ELF-1 (cell line): ENCODE measurements around the gene ANGPTL8.

Source experiments
- DNase-seq: peaks from one replicate; pipeline ENCODE4 v3.0.0-alpha.2; 2016; ENCODE audit warnings: low read depth, low spot score

The ANGPTL8 gene

GRCh38 chr19:11236324-11237301, 2.8 kb upstream of the ANGPTL8 start:
- DNase-seq: no peak

GRCh38 chr19:11237321-11237720, 2.1 kb upstream of the ANGPTL8 start:
- DNase-seq: no peak

GRCh38 chr19:11238041-11238440, 1.4 kb upstream of the ANGPTL8 start:
- DNase-seq: no peak

DNA sequence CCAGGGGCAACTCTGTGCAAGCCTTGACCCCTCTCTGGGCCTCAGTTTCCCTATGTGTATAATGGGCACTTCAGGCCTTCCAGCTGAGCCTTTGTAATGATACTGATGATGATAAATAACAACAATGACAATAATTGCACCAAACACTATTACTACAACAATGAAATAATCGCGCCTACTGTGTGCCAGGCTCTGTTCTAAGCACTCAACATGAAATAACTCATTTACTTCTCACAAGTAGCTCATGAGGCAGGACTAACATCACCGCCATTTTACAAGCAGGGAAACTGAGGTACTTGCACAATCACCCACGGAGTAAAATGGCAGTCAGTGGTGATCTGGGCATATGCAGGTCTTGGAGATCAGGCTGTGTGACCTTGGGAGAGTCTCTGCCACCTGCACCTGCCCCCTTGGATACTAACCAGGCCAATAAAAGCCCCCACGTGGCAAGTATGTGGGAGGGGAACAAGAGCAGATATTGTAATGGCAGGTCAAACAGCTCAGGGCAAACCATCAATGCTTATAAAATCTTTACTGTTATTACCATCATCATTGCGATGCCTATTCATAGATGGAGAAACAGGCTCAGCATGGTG, 540 bp upstream of the ANGPTL8 start:
- no peak for DNase-seq

DNA sequence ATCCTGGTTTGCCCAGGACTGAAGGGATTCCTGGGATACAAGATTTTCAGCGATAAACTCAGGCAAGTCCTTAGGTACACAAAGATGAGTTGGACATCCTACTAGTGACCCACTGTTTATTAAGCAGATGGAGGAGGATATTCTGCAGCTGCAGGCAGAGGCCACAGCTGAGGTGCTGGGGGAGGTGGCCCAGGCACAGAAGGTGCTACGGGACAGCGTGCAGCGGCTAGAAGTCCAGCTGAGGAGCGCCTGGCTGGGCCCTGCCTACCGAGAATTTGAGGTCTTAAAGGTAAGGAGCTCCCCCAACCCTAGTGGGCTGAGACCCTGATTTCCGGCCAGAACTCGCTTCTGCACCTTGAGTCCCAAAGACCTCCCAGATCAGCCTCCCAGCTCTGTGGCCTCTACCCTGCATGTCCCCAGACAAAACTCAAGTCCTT, 607 bp downstream of the ANGPTL8 start:
- no peak for DNase-seq

GRCh38 chr19:11242025-11242424, 2.6 kb downstream of the ANGPTL8 start:
- DNase-seq: no peak

- DNase-seq: peak; percentile 87
These were observed 3.7 kb downstream of the ANGPTL8 start for GRCh38 chr19:11242864-11243797.

DNA sequence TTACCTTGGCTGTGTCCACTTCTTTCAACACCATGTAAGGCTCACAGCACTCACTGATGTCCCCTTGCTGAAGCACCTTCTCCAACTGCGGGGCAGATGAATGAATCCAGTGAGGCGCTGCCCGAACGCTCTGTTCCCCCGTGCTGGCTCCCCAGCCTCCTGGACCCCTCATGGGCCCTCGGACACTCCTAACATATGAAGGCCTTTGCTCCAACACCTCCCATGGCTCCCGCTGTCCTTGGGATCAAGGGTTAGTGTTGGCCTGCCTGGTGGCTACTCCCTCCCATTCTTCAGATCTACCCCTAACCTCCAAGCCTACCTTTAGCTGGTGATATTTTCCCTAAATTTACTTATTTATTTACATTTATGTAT, 4.4 kb downstream of the ANGPTL8 start:
- DNase-seq: no peak

DNA sequence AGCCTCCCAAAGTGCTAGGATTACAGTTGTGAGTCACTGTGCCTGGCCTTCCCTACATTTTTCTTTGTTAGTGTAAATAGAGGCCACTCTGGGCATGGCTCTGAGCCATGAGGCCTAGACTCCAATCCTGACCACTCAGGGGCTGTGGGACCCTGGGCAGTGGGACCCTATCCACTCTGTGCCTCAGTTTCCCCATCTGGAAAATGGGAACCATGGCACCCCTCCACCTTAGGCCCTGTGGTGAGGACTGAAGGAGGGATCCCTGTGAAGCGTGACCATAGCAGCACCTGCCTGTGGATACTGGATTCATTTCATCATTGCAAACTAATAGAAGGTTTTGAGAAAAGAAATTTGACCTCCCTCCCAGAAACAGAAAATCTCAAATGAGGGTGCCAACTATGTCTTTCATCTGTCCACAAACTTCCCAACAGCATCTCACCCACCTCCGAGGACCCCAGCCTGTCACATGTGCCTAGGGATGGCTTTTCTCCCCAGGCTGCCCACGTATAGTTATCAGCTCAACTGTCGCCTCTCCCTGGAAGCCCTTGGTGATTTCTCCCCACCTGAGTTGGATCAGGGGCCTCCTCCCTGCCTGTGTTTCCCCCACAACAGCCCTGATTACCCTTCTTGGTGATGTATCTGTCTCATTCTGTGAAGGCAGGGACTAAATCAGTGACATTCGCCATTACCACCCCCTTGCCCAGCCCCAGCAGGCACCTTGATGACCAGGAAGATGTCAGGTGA, 5.6 kb downstream of the ANGPTL8 start:
- DNase-seq: no peak

DNA sequence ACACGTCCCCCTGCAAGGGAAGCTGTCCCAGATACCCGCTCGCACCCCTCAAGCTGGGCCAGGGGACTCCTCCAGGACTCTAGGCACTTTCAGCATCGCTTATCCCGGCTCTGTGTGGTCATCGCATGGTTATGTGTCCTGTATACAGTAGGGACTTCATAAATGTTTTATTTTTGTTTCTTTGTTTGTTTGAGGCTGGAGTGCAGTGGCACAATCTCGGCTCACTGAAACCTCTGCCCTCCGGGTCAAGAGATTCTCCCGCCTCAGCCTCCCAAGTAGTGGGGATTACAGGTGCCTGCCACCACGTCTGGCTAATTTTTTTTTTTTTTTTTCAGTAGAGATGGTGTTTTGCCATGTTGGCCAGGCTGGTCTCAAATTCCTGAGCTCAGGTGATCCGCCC, 7.5 kb downstream of the ANGPTL8 start:
- no peak for DNase-seq

GRCh38 chr19:11247391-11247790, 8.0 kb downstream of the ANGPTL8 start:
- DNase-seq: no peak

- DNase-seq: no peak
These were observed 8.5 kb downstream of the ANGPTL8 start for GRCh38 chr19:11247934-11248333.

GRCh38 chr19:11248852-11249251, 9.4 kb downstream of the ANGPTL8 start:
- no peak for DNase-seq

DNA sequence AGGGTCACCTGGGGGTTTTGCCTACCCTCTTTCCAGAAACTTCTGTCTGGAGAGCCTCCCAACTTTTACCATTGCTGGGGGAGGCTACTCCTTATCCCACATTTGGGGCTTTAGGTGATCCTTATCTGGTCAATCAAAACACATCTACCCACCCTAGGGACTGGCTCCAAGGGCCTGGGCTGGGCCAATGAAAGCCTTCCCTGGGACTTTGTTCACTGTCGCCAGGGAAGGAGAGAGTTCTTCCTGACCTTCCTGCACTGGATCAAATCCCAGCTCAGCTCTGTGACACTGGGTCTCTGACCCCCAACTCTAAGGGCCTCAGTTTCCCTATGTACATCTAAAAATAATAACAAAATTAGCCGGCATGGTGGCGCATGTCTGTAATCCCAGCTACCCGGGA, 11.8 kb downstream of the ANGPTL8 start:
- DNase-seq: no peak

DNA sequence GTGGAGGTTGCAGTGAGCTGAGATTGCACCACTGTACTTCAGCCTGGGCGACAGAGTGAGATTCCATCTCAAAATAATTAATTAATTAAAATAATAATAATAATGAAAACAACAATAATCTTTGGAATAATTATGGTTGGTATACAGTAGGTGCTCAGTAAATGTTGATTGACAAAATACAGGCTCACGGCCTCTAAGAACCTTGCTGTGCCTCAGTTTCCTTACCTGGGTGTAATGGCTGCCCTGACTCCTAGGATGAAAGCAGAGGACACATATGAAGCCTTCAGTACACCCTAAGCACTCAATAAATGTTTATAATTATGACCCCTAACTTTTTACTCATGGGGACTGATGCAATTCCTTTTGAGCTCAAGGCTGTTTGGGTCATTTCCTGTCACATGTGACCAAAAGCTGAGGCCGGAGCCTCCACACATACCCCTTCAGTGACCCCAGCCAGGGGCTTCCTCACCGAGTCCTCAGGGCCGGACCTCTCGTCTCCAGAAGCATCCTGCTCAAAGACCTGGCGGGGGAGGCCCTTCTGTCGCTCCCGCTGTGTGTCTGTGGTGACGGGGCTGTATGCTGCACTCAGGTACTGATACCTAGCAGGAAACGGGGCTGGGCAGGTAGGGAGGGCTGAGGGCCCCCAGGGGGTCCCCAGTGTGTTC, 12.4 kb downstream of the ANGPTL8 start:
- no peak for DNase-seq

DNA sequence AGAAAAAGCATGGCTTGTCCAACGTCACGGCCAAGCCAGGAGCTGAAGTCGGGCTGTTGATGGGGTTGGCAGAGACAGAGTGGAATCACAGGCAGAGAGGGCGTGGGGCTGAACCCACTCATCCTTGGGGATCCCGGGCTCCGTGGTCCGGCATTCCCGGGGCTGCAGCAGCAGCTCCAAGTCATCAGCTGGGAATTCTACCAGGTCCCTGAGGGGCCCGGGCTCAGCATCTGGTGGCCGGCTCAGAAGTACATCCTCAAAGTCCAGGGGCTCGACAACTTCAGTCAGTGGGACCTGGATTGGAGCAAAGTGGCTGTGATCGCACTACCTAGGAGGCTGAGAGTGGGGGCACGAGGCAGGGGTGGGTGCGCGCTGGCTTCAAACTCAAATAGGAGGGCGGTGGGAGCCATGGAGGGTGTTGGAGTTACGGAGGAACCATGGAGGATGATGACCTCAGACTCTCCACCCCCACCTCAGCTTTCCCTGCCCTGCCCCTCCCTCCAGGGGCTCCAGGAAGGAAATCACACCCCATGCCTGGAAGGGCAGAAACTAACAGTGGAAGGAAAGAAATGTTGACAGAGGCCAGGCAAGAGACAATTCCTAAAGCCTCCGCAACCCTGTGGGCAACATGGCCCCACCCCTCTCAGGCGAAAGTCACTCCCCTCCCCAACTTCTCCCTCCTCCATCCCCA, 13.4 kb downstream of the ANGPTL8 start:
- DNase-seq: no peak

GRCh38 chr19:11254666-11255065, 15.2 kb downstream of the ANGPTL8 start:
- DNase-seq: no peak

DNA sequence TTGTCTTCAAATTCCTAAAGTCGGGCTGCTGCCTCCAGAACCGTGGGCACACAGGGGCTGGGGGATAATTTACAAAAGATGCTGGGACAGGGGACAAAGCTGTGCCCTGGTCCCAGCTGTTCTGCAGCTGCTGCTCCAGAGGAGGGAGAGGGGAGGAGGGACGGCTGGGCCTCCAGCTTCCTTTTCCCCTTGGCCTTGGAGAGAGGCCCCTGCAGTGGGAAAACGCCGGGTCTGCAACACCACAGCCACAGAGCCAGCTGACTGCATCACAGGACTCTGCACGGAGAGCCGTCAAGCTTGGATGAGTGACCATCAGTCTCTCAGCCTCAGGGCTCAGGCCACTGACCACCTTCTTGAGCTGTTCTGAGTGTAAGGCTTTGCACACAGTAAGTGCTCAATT, 16.8 kb downstream of the ANGPTL8 start:
- no peak for DNase-seq

DNA sequence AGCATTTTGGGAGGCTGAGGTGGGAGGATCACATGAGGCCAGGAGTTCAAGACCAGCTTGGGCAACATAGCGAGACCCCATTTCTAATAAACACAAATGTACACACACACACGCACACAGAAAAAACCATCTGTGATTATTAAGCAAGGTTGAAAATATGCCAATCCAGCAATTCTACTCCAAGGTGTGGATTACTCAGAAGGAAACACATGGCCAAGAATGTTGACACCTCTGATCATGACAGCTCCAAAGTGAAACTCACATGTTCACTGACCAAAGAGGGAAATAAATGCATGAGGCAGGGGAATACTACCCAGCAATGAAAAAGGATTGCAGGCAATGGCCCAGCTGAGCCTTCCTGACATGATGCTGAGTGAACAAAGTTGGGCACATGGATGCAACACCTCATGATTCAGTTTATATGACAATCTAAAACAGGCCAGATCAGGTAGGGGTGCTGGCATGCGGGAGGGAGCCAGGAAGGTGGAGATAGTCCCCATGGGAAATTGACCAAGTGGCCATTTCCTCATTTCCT, 18.5 kb downstream of the ANGPTL8 start:
- DNase-seq: no peak

- no peak for DNase-seq
These were observed 21.6 kb downstream of the ANGPTL8 start for GRCh38 chr19:11260996-11261395.
